Measurements from ENCODE around the gene FIGNL2.
A peak's percentile ranks its signal among the peaks of the same experiment; 100 is the strongest.

FIGNL2 gene

GRCh38 chr12:51863933-51864832 is 15.7 kb upstream of the FIGNL2 start:
- Histone ChIP-seq H3K27me3 (ENCODE audit: insufficient read depth, poor library complexity, severe bottlenecking) (peaks cover 29% of the 10 kb centered on the region), H3K4me1 (ENCODE audit: insufficient read depth, poor library complexity, severe bottlenecking) (no peaks in the 10 kb centered on the region), H3K4me3 (ENCODE audit: severe bottlenecking) (no peak overlapping the region), H3K9me3 (ENCODE audit: severe bottlenecking) (no peaks in the 10 kb centered on the region), H3K27ac (ENCODE audit: poor library complexity, severe bottlenecking) (no peak overlapping the region), H3K36me3 (ENCODE audit: low read depth) (no peaks in the 10 kb centered on the region)
- DNase-seq (ENCODE audit: low spot score) (no peak), ATAC-seq (ENCODE audit: low read depth) (peak; percentile 26; the same call in 1 of the 3 replicates)
- TF ChIP-seq, protein P1, sequence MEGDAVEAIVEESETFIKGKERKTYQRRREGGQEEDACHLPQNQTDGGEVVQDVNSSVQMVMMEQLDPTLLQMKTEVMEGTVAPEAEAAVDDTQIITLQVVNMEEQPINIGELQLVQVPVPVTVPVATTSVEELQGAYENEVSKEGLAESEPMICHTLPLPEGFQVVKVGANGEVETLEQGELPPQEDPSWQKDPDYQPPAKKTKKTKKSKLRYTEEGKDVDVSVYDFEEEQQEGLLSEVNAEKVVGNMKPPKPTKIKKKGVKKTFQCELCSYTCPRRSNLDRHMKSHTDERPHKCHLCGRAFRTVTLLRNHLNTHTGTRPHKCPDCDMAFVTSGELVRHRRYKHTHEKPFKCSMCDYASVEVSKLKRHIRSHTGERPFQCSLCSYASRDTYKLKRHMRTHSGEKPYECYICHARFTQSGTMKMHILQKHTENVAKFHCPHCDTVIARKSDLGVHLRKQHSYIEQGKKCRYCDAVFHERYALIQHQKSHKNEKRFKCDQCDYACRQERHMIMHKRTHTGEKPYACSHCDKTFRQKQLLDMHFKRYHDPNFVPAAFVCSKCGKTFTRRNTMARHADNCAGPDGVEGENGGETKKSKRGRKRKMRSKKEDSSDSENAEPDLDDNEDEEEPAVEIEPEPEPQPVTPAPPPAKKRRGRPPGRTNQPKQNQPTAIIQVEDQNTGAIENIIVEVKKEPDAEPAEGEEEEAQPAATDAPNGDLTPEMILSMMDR (IDR thresholded peaks at IDR 0.05; ENCODE audit: poor library complexity, severe bottlenecking): no peak

DNA sequence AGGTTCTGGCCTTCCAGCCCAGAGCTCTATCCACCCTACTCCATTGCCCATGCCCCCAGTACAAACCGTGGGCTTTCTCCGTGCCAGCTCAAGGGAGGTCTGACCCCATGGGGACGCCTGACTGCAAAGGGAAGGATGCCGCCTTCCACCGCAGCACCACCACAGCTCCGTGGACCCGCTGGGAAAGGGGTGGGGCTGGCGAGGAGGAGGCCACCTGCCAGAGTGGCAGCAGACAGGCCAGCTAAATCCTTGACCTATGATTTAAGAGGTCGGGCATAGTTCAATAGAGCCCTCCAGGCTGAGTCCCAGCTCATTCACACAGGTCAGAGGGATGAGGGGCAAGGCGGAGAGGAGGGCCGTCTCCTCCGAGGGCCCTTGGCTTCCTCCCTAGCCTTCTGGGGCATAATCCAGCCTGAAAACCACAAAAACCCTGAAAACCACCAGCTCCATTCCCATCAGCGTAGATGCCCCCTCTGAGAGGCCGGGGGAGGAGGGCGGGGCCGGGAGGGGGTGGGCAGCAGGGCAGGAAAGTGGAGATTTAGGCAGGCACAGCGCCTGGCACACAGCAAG is 14.9 kb upstream of the FIGNL2 start:
- TF ChIP-seq, protein P1 (IDR thresholded peaks at IDR 0.05; ENCODE audit: poor library complexity, severe bottlenecking): no peak
- Histone ChIP-seq H3K27ac (ENCODE audit: poor library complexity, severe bottlenecking) (no peak overlapping the region), H3K4me1 (ENCODE audit: insufficient read depth, poor library complexity, severe bottlenecking) (no peaks in the 10 kb centered on the region), H3K27me3 (ENCODE audit: insufficient read depth, poor library complexity, severe bottlenecking) (peaks cover 21% of the 10 kb centered on the region), H3K36me3 (ENCODE audit: low read depth) (no peaks in the 10 kb centered on the region), H3K9me3 (ENCODE audit: severe bottlenecking) (no peaks in the 10 kb centered on the region), H3K4me3 (ENCODE audit: severe bottlenecking) (no peak overlapping the region)
- ATAC-seq (ENCODE audit: low read depth) (no peak), DNase-seq (ENCODE audit: low spot score) (no peak)

DNA sequence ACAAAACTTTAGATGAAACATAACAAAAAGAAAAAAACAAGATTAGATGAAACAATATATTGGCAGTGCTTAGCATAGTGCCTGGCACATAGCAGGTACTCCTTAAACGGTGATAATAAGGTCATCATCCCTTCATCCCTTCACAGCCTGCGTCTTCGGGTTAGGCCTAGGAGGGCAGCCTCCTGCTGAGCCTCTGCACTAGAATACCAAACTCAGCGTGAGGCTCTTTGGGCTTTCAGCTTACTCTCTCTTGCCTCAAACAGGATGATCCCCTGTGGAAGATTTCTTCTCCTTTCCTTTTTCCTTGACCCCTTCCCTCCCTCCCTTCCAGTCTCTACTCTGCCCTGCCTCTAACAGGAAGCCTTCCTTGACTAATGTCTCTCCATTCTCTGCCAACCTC is 14.4 kb upstream of the FIGNL2 start:
- DNase-seq (ENCODE audit: low spot score) (no peak), ATAC-seq (ENCODE audit: low read depth) (no peak)
- H3K9me3 ChIP-seq (ENCODE audit: severe bottlenecking): no peaks in the 10 kb centered on the region
- no peaks in the 10 kb centered on the region for H3K36me3 ChIP-seq (ENCODE audit: low read depth)
- no peak overlapping the region for H3K4me3 ChIP-seq (ENCODE audit: severe bottlenecking)
- H3K27ac ChIP-seq (ENCODE audit: poor library complexity, severe bottlenecking): no peak overlapping the region
- no peaks in the 10 kb centered on the region for H3K4me1 ChIP-seq (ENCODE audit: insufficient read depth, poor library complexity, severe bottlenecking)
- peaks cover 20% of the 10 kb centered on the region for H3K27me3 ChIP-seq (ENCODE audit: insufficient read depth, poor library complexity, severe bottlenecking)
- TF ChIP-seq, protein P1 (IDR thresholded peaks at IDR 0.05; ENCODE audit: poor library complexity, severe bottlenecking): no peak

- H3K27ac ChIP-seq (ENCODE audit: poor library complexity, severe bottlenecking): no peak overlapping the region
- DNase-seq (ENCODE audit: low spot score) (no peak), ATAC-seq (ENCODE audit: low read depth) (no peak)
- H3K27me3 ChIP-seq (ENCODE audit: insufficient read depth, poor library complexity, severe bottlenecking): peaks cover 23% of the 10 kb centered on the region
- H3K9me3 ChIP-seq (ENCODE audit: severe bottlenecking): no peaks in the 10 kb centered on the region
- TF ChIP-seq, protein P1 (IDR thresholded peaks at IDR 0.05; ENCODE audit: poor library complexity, severe bottlenecking): no peak
- no peaks in the 10 kb centered on the region for H3K36me3 ChIP-seq (ENCODE audit: low read depth)
- no peak overlapping the region for H3K4me3 ChIP-seq (ENCODE audit: severe bottlenecking)
- no peaks in the 10 kb centered on the region for H3K4me1 ChIP-seq (ENCODE audit: insufficient read depth, poor library complexity, severe bottlenecking)
Measured at GRCh38 chr12:51860986-51861385, 12.5 kb upstream of the FIGNL2 start.

Data from RWPE2 (cell line).